Muscle of back (tissue), 11 donors: ENCODE data around the gene SLC7A11. TPM values are rescaled to one million over a fixed set of nuclear protein-coding genes. Genes with fewer than 3 reads are reported as not detected.

Experiments used
- DNase-seq, 3 donors: peaks; one replicate each; pipeline versions ENCODE4 v3.0.0 to v3.0.0-alpha.2; 2013
- polyA plus RNA-seq, 10 donors: library from polyadenylated mRNA; unstranded; fragments of 120-200 nt; gene quantifications; one replicate each; pipeline ENCODE4 v1.2.1, GENCODE V29; 2013; ENCODE audit not compliant: insufficient read length in 10 of 10

The SLC7A11 gene
- polyA plus RNA-seq, 10 donors = 0.25 to 1.1 (median 0.58) TPM

- no peak for DNase-seq
Observed at GRCh38 chr4:138164208-138164607, 77.9 kb downstream of the SLC7A11 start.

DNA sequence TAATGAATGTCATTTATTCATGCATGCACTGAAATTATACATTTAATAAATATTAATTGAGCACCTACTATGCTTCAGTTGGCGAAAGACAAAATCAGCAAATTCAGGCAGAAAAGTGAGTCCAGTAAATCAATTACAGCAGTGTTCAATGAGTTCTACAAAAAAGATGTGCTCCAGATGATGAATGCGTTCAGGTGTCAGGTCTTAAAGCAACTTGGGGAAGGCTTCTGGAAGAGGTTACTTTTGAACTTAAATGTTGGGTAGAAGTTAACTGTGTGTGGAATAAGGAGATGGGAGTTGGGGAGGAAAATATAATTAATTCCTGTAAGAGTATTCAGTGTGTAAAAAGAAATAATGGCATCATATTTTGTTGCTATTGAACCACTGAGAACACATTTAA lies 79.0 kb downstream of the SLC7A11 start:
- DNase-seq = no peak

- DNase-seq = no peak
Observed at GRCh38 chr4:138162259-138162658, 79.9 kb downstream of the SLC7A11 start.

DNA sequence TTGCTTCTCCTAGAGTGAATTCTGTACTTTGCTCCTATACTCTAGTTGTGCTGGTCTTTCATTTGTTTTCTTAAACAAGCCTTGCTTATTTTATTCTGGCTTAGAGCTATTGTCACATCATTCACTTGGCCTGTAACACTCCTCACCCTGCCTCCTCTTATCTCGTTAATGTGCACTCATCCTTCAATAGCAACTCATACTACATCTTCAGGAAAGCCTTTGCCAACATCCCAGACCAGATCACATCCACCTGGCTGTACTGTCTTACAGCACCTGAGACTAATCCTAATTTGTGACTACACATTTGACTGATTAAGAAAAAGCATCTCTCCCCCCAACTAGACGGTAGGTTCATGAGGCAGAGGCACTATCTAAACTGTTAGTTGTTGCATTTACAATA lies 80.8 kb downstream of the SLC7A11 start:
- DNase-seq = no peak

- DNase-seq = peak in 1 of 3 donors; percentile 68
Observed at GRCh38 chr4:138158746-138159297, 83.3 kb downstream of the SLC7A11 start.

- DNase-seq = peak in 1 of 3 donors; percentile 3
Observed at GRCh38 chr4:138140879-138141278, 101.3 kb downstream of the SLC7A11 start.

DNA sequence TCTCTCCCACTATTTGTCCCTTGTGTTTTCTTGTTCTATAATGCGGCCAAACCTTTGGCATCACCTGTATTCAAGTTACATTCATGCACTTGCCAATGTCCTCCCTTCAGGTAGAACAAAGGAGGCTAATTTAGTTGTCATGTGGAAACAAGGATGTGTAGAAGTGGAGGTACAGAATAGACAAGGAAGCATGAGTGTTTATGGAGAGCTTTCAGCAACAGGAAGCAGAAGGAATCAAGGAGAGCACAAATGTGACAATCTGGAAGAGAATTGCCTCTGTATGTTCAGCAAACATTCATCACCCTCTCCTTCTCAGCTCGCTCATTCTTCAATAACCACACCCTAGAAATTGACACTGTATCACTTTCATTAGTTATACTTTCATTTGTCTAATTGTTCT lies 103.4 kb downstream of the SLC7A11 start:
- no peak for DNase-seq

DNA sequence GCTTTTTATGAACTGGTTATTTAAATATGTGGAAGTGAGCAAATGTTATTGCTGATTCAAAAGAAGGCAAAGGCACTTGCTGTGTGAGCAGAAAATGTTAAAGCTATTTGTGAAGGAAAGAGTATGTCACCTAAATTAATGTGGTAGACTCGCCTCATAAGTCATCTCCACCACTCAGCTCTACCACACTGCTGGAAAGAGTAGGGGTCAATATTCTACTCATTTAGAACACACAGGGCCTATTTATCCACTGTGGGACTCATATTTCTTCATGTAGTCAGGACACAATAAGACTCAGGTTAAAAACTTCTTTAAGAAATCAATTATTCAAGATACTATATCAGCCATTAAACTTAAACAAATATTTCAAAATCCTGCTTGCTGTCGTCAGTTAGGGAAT lies 106.5 kb downstream of the SLC7A11 start:
- no peak for DNase-seq

DNA sequence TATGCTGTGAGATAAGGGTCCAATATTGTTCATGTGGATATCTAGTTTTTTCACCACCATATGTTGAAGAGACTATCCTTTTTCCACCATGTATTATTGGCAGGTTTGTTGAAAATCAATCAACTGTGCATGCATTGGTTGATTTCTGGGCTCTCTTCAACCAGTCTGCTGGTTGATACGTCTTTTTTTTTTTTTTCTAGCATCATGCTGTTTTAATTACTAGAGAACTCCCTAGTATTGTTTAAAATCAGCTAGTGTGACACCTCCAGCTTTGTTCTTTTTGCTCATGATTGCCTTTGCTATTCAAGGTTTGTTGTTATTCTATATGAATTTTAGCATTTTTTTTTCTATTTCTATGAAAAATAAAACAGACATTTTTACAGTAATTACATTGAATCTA lies 123.9 kb downstream of the SLC7A11 start:
- DNase-seq = no peak

- DNase-seq = no peak
Observed at GRCh38 chr4:138115053-138115452, 127.1 kb downstream of the SLC7A11 start.

GRCh38 chr4:138114434-138114833 lies 127.7 kb downstream of the SLC7A11 start:
- DNase-seq = peak in 2 of 3 donors; percentile 33 to 64
